ENCODE measurements around the gene NAA30.

NAA30 gene

GRCh38 chr14:57400556-57401494, 10.4 kb downstream of the NAA30 start:
- DNase-seq: no peak

DNA sequence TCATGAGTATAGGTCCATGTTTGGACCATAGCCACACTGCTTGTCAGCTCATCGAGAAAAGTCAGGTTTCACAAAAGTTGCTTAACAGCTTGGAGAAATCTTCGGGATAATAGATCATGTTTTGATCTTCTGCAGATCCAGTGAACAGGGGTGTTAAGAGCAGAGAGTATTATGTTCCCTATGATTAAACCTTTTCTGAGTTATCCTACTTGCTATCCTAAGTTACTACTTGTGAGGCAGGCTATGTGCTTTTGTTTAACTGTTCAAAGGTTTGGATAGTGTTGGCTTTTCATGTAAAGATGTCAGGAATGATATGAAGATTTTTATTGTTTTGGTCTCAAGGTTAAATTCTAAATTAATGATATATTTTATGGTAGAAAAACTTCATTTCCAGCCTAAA, 11.1 kb downstream of the NAA30 start:
- no peak for DNase-seq

DNA sequence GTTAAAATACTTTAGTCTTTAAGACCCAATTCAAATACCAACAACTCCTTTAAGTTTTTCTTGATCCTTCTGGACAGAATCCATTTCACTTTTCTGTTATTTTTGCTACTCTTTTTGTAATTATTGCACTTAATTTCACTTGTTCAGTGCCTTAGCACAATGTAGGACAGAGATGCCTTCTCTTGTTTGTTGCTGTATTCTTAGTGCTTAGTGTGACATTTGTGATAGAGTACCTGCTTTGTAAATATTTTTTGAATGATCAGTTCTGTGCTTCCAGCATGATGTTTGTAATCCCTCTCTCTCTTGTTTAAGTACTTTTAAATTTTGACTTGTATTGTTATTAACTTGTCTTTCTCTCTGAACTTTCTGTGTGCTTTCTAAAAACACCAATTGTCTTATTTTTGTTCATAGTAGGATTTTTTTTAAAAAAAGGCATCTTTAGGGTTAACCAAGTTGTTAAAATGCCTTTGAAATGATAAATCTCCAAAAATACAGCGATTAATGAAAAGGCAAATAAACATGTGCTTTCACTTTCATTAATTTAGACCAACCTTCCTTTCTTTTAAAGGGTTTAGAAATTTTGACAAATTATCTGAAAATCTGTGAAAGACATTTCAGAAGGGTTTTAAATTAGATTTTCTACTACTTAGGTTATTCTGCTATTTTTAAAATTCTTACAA, 11.9 kb downstream of the NAA30 start:
- no peak for DNase-seq

DNA sequence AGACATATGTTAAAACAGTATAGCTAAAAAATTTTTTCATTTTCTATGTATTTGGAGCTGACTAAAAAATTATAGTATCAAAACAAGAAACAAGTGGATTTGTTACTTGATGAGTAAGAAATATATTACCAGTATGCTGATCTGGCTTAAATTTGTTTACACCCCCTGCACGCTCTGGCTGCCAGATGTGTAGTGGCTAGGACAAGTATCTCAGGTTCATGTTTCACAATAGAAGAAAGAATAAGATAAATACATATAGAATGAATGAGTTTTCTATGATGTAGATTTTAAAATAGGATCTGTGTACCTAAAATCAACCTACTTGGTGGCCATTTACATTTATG, 13.1 kb downstream of the NAA30 start:
- DNase-seq: no peak

DNA sequence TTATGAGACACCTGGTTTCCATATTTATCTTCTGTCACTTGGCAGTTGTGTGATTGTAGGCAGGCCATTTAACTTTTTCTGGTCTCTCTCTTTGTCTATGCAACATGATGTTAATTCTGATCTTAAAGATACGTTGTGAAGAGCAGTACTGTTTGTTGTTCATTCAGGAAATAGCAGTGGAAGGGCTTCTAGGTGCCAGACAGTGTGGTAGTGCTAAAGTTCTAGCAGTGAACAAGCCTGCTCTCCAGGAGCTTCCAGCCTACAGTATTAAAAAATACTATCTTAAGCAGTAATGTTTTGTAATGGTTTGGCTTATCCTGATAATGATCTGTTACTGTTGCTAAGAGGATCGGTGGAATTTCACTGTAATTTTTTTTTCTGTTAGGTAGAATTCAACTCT, 15.2 kb downstream of the NAA30 start:
- DNase-seq: no peak

DNA sequence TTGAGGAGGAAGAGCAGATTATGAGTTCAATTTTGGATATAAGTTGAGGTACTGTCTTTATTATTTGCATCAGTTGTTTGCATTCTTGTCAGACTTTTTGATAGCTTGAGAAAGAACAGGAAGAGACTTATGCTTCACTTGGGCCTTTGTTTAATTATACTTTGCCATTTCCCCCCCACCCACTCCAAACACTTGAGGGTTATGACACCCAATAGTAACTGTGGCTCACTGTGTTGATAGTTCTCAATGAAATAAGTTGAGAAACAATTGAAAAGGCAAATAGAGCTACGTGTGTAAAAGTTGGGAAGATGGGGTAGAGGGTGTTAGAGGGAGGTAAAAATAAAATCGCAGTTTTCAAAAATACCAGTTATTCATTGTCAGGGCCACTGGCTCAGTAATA, 17.7 kb downstream of the NAA30 start:
- no peak for DNase-seq

GRCh38 chr14:57408634-57409033, 18.2 kb downstream of the NAA30 start:
- DNase-seq: no peak

GRCh38 chr14:57412341-57412740, 22.0 kb downstream of the NAA30 start:
- no peak for DNase-seq

GRCh38 chr14:57413849-57414248, 23.5 kb downstream of the NAA30 start:
- DNase-seq: no peak

DNA sequence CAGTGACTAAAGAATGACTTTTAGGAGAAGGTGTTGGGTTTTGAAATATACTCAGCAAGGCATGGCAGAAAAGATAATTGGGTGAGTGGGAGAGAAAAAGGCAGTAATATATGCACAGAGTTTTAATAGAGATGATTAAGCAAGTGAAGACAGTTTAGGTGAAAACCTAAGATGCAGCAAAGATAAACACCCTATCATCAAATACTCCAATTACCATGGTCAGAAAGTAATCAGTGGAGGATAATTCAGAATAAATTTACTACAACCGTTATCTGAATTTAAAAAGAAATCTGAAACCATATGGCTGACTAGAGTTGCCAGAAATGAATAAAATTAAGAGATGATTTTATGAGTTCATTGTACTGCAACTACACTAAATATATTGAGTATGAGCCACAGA, 26.8 kb downstream of the NAA30 start:
- no peak for DNase-seq

DNA sequence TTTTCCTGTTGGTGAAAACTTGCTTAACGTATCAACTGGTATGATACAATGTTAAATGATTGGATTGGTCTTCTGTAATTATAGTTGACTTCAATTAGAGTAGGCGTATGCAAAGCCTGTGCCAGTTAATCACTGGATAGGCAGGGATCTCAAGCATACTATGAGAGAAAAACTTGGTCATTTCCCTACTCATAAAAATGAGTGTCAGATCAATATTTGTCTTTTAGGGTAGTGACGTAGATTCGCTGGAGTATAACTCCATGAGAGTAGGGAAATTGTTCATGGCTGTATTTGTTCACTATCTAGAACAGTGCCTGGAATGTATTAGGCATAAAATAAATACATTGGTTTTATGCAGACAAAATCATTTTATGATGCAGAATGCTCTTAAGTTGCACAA, 28.6 kb downstream of the NAA30 start:
- no peak for DNase-seq

GRCh38 chr14:57420033-57420432, 29.6 kb downstream of the NAA30 start:
- DNase-seq: no peak

DNA sequence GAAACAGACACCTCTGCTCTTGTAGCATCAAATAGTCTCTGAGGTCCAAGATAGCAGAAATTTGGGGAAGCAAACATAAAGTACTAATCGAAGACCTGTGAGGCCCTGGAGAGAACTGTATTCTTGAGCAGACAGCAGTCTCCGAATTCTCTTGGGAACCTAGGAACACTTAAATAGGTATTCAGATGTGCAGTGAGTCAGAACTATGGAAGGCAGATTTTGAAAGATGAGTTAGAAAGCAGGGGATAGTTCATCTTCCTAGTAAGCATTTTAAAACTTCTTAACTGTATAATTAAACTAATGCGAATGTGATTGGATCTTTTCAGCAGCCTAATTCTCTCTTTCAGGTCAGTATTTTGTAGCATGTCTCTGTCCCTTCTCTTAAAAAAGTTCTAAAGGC, 30.6 kb downstream of the NAA30 start:
- no peak for DNase-seq

- no peak for DNase-seq
Measured at GRCh38 chr14:57435923-57436322, 45.5 kb downstream of the NAA30 start.

GRCh38 chr14:57461777-57462320, 71.5 kb downstream of the NAA30 start:
- DNase-seq: no peak

- no peak for DNase-seq
Measured at GRCh38 chr14:57462551-57462950, 72.2 kb downstream of the NAA30 start.

- no peak for DNase-seq
Measured at GRCh38 chr14:57464008-57464730, 73.8 kb downstream of the NAA30 start.
